Mucosa of stomach (tissue), 1 donor: Measurements from ENCODE around the gene GNPDA2.

Source experiments
- H3K27me3 ChIP-seq: one replicate; pipeline ENCODE4 v1.7.0; 2013; ENCODE audit warnings: mild to moderate bottlenecking, low read length; ENCODE audit not compliant: control insufficient read depth, insufficient read depth
- H3K36me3 ChIP-seq: one replicate; pipeline ENCODE4 v1.7.0; 2013; ENCODE audit warnings: low read length; ENCODE audit not compliant: control insufficient read depth, insufficient read depth
- H3K4me1 ChIP-seq: one replicate; pipeline ENCODE4 v1.7.0; 2013; ENCODE audit warnings: mild to moderate bottlenecking, low read length; ENCODE audit not compliant: control insufficient read depth, insufficient read depth
- H3K4me3 ChIP-seq: one replicate; pipeline ENCODE4 v1.7.0; 2013; ENCODE audit warnings: low read length
- H3K9ac ChIP-seq: one replicate; pipeline ENCODE4 v1.7.0; 2013; ENCODE audit warnings: mild to moderate bottlenecking, low read length, moderate library complexity
- H3K9me3 ChIP-seq: one replicate; pipeline ENCODE4 v1.7.0; 2013; ENCODE audit warnings: mild to moderate bottlenecking, low read length, moderate library complexity; ENCODE audit not compliant: control insufficient read depth
- donor health status: Pancreatic carcinoma.

Gene GNPDA2

GRCh38 chr4:44727471-44727870 lies 1.1 kb upstream of the GNPDA2 start:
- Histone ChIP-seq H3K4me1 (no peaks in the 10 kb centered on the region), H3K36me3 (no peaks in the 10 kb centered on the region), H3K9me3 (no peaks in the 10 kb centered on the region), H3K9ac (no peak overlapping the region), H3K27me3 (peaks cover 8% of the 10 kb centered on the region), H3K4me3 (no peak overlapping the region)

GRCh38 chr4:44725726-44726037 lies 674 bp downstream of the GNPDA2 start:
- Histone ChIP-seq H3K9ac (peak overlapping the region; percentile 76), H3K36me3 (no peaks in the 10 kb centered on the region), H3K4me1 (no peaks in the 10 kb centered on the region), H3K4me3 (peak overlapping the region; percentile 29), H3K27me3 (peaks cover 8% of the 10 kb centered on the region), H3K9me3 (no peaks in the 10 kb centered on the region)

GRCh38 chr4:44725166-44725565 lies 1.2 kb downstream of the GNPDA2 start:
- Histone ChIP-seq H3K4me1 (no peaks in the 10 kb centered on the region), H3K36me3 (no peaks in the 10 kb centered on the region), H3K4me3 (no peak overlapping the region), H3K9me3 (no peaks in the 10 kb centered on the region), H3K9ac (peak overlapping the region; percentile 76), H3K27me3 (peaks cover 8% of the 10 kb centered on the region)

GRCh38 chr4:44722001-44722400 lies 4.4 kb downstream of the GNPDA2 start:
- Histone ChIP-seq H3K9me3 (no peaks in the 10 kb centered on the region), H3K9ac (no peak overlapping the region), H3K27me3 (peaks cover 8% of the 10 kb centered on the region), H3K36me3 (no peaks in the 10 kb centered on the region), H3K4me3 (no peak overlapping the region), H3K4me1 (no peaks in the 10 kb centered on the region)

GRCh38 chr4:44720371-44720770 lies 6.0 kb downstream of the GNPDA2 start:
- Histone ChIP-seq H3K9me3 (no peaks in the 10 kb centered on the region), H3K9ac (no peak overlapping the region), H3K4me1 (no peaks in the 10 kb centered on the region), H3K27me3 (no peaks in the 10 kb centered on the region), H3K36me3 (no peaks in the 10 kb centered on the region), H3K4me3 (no peak overlapping the region)

GRCh38 chr4:44716597-44716996 lies 9.8 kb downstream of the GNPDA2 start:
- Histone ChIP-seq H3K27me3 (no peaks in the 10 kb centered on the region), H3K36me3 (no peaks in the 10 kb centered on the region), H3K9ac (no peak overlapping the region), H3K9me3 (no peaks in the 10 kb centered on the region), H3K4me1 (no peaks in the 10 kb centered on the region), H3K4me3 (no peak overlapping the region)

GRCh38 chr4:44713125-44713524 lies 13.2 kb downstream of the GNPDA2 start:
- no peak overlapping the region for H3K9ac ChIP-seq

GRCh38 chr4:44704673-44705072 lies 21.7 kb downstream of the GNPDA2 start:
- Histone ChIP-seq H3K27me3 (no peaks in the 10 kb centered on the region), H3K9me3 (no peaks in the 10 kb centered on the region), H3K9ac (no peak overlapping the region), H3K4me3 (no peak overlapping the region), H3K4me1 (no peaks in the 10 kb centered on the region), H3K36me3 (no peaks in the 10 kb centered on the region)

More at GRCh38 chr4:44713125-44713524, 13.2 kb downstream of the GNPDA2 start:
- Histone ChIP-seq H3K36me3 (no peaks in the 10 kb centered on the region), H3K9me3 (no peaks in the 10 kb centered on the region), H3K4me1 (no peaks in the 10 kb centered on the region), H3K27me3 (no peaks in the 10 kb centered on the region), H3K4me3 (no peak overlapping the region)

- Histone ChIP-seq H3K4me3 (no peak overlapping the region), H3K36me3 (peaks cover 5% of the 10 kb centered on the region), H3K9ac (no peak overlapping the region), H3K4me1 (no peaks in the 10 kb centered on the region), H3K27me3 (no peaks in the 10 kb centered on the region), H3K9me3 (no peaks in the 10 kb centered on the region)
Measured at GRCh38 chr4:44701037-44701436, 25.3 kb downstream of the GNPDA2 start.

- Histone ChIP-seq H3K36me3 (peaks cover 5% of the 10 kb centered on the region), H3K27me3 (no peaks in the 10 kb centered on the region), H3K9me3 (no peaks in the 10 kb centered on the region), H3K9ac (no peak overlapping the region), H3K4me1 (no peaks in the 10 kb centered on the region), H3K4me3 (no peak overlapping the region)
Measured at GRCh38 chr4:44700427-44700826, 25.9 kb downstream of the GNPDA2 start.

GRCh38 chr4:44684648-44685047 lies 41.7 kb downstream of the GNPDA2 start:
- H3K9ac ChIP-seq = no peak overlapping the region
- H3K4me1 ChIP-seq = no peaks in the 10 kb centered on the region
- no peaks in the 10 kb centered on the region for H3K36me3 ChIP-seq
- H3K4me3 ChIP-seq = no peak overlapping the region
- no peaks in the 10 kb centered on the region for H3K9me3 ChIP-seq
- H3K27me3 ChIP-seq = no peaks in the 10 kb centered on the region

GRCh38 chr4:44679060-44679459 lies 47.3 kb downstream of the GNPDA2 start:
- Histone ChIP-seq H3K4me3 (peak overlapping the region; percentile 73), H3K4me1 (no peaks in the 10 kb centered on the region), H3K27me3 (no peaks in the 10 kb centered on the region), H3K36me3 (no peaks in the 10 kb centered on the region), H3K9ac (peak overlapping the region; percentile 86), H3K9me3 (no peaks in the 10 kb centered on the region)
